ENCODE data around the gene IGFBP1. TPM values are rescaled to one million over a fixed set of nuclear protein-coding genes. Genes with fewer than 3 reads are reported as not detected.

Gene IGFBP1
- total and polyA plus RNA-seq, 2 of the 13 experiments (the other 11 are each of a cell fraction or from before 2014, with no cell fraction given), result 5.4 to 885 TPM

- TF ChIP-seq SOX13 (IDR thresholded peaks at IDR 0.05) (no peak), SOX13 (CRISPR knock-in tag; conservative IDR thresholded peaks at IDR 0.05 in 1 of 2, IDR thresholded peaks at IDR 0.05 in 1 of 2) (peak in 1 of 2 experiments; percentile 70; a peak in 1 of 4 replicates), ATAD3A (CRISPR knock-in tag; IDR thresholded peaks at IDR 0.05) (no peak), ZNF891 (CRISPR knock-in tag; IDR thresholded peaks at IDR 0.05) (0 out of 2 replicates have a peak, but pooled peaks have one; percentile 49), ZNF460 (CRISPR knock-in tag; IDR thresholded peaks at IDR 0.05; ENCODE audit: borderline replicate concordance) (no peak), ZNF33A (CRISPR knock-in tag; IDR thresholded peaks at IDR 0.05; ENCODE audit: borderline replicate concordance) (no peak; the same call in 1 of the 2 replicates), TMF1 (CRISPR knock-in tag; IDR thresholded peaks at IDR 0.05; ENCODE audit: low read depth) (peak; percentile 23; the same call in 1 of the 2 replicates), ZNF225 (CRISPR knock-in tag; IDR thresholded peaks at IDR 0.05) (no peak), ZMAT5 (CRISPR knock-in tag; IDR thresholded peaks at IDR 0.05; ENCODE audit: borderline replicate concordance, low read depth) (no peak), ZBTB21 (CRISPR knock-in tag; IDR thresholded peaks at IDR 0.05) (no peak), ZNF3 (CRISPR knock-in tag; IDR thresholded peaks at IDR 0.05) (no peak), RBFOX2 (IDR thresholded peaks at IDR 0.05; ENCODE audit: low read depth, low read length) (peak; percentile 88), ATM (IDR thresholded peaks at IDR 0.05; ENCODE audit: borderline replicate concordance) (no peak), REL (CRISPR knock-in tag; conservative IDR thresholded peaks at IDR 0.05) (no peak; the same call in 1 of the 2 replicates), PITX1 (CRISPR knock-in tag; IDR thresholded peaks at IDR 0.05) (peak; percentile 55; the same call in 1 of the 2 replicates), ZBED4 (CRISPR knock-in tag; IDR thresholded peaks at IDR 0.05; ENCODE audit: borderline replicate concordance) (peak; percentile 79; the same call in 1 of the 2 replicates), ZNF703 (CRISPR knock-in tag; IDR thresholded peaks at IDR 0.05; ENCODE audit: borderline replicate concordance) (no peak), PHF20 (CRISPR knock-in tag; IDR thresholded peaks at IDR 0.05) (no peak), THYN1 (CRISPR knock-in tag; IDR thresholded peaks at IDR 0.05; ENCODE audit: borderline replicate concordance, low read depth) (no peak)
- TF ChIP-seq, protein P1, sequence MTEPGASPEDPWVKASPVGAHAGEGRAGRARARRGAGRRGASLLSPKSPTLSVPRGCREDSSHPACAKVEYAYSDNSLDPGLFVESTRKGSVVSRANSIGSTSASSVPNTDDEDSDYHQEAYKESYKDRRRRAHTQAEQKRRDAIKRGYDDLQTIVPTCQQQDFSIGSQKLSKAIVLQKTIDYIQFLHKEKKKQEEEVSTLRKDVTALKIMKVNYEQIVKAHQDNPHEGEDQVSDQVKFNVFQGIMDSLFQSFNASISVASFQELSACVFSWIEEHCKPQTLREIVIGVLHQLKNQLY (CRISPR knock-in tag; IDR thresholded peaks at IDR 0.05), result 0 out of 2 replicates have a peak, but pooled peaks have one; percentile 11
- TF ChIP-seq, protein P2, sequence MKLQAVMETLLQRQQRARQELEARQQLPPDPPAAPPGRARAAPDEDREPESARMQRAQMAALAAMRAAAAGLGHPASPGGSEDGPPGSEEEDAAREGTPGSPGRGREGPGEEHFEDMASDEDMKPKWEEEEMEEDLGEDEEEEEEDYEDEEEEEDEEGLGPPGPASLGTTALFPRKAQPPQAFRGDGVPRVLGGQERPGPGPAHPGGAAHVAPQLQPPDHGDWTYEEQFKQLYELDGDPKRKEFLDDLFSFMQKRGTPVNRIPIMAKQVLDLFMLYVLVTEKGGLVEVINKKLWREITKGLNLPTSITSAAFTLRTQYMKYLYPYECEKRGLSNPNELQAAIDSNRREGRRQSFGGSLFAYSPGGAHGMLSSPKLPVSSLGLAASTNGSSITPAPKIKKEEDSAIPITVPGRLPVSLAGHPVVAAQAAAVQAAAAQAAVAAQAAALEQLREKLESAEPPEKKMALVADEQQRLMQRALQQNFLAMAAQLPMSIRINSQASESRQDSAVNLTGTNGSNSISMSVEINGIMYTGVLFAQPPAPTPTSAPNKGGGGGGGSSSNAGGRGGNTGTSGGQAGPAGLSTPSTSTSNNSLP (IDR thresholded peaks at IDR 0.05; ENCODE audit: low read depth, low read length), result 0 out of 2 replicates have a peak, but pooled peaks have one; percentile 24
These were observed 5.2 kb downstream of the IGFBP1 start (continued) for GRCh38 chr7:45893374-45893995.

Measured in HepG2 (cell line).